ENCODE measurements around the gene CLSTN2.

The CLSTN2 gene

DNA sequence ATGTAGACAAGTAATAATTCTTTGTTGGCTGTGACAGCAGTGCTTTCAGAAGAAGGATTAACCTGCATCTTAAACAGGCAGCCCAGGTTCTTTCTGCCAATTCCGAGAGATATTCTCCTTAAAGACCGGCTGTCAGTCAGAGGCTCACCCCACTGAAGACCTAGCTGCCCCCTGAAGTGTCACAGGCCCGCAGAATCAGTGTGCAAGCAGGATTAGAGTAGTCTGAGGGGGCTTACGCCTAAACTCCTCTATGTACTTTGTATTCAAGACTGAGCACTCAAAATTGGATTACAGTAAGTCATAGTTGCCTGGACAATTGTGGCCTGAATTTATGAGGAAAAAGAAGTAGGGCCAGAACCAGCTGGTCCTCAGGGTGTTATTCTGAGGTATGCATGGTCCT lies 342.9 kb downstream of the CLSTN2 start:
- no peaks in the 10 kb centered on the region for H3K36me3 ChIP-seq (ENCODE audit: insufficient read depth, low read length)
- no peaks in the 10 kb centered on the region for H3K9me3 ChIP-seq (ENCODE audit: low read length)

DNA sequence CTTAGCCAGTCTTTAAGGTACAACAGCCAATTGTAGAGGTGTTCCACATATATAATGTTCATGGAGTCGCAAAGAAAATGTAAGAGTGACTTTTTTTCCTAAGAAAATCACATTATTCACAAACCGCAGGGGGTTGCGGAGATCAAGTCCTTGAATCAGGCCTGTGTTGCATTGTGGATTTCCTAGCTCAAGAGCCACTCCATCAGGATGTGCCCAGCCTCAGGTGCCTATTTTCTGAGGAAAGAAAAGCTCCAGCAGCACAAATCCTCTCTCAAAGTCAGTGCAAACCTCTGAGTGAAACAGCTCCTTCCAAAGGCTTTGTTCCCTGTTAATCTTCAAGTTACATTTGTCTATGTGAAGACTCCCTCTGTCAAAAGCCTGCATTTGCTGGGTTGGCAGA lies 349.4 kb downstream of the CLSTN2 start:
- H3K36me3 ChIP-seq (ENCODE audit: insufficient read depth, low read length) = no peaks in the 10 kb centered on the region
- H2AFZ ChIP-seq (ENCODE audit: low read depth, low read length) = no peak overlapping the region
- no peaks in the 10 kb centered on the region for H3K4me1 ChIP-seq (ENCODE audit: insufficient read depth, low read length)
- H3K27me3 ChIP-seq (ENCODE audit: insufficient read depth, low read length) = no peaks in the 10 kb centered on the region
- no peak overlapping the region for H3K4me3 ChIP-seq (ENCODE audit: low read length)
- H3K9me3 ChIP-seq (ENCODE audit: low read length) = no peaks in the 10 kb centered on the region

More for the DNA sequence above, 342.9 kb downstream of the CLSTN2 start:
- no peaks in the 10 kb centered on the region for H3K27me3 ChIP-seq (ENCODE audit: insufficient read depth, low read length)
- H2AFZ ChIP-seq (ENCODE audit: low read depth, low read length) = no peak overlapping the region
- H3K4me3 ChIP-seq (ENCODE audit: low read length) = no peak overlapping the region
- no peaks in the 10 kb centered on the region for H3K4me1 ChIP-seq (ENCODE audit: insufficient read depth, low read length)

DNA sequence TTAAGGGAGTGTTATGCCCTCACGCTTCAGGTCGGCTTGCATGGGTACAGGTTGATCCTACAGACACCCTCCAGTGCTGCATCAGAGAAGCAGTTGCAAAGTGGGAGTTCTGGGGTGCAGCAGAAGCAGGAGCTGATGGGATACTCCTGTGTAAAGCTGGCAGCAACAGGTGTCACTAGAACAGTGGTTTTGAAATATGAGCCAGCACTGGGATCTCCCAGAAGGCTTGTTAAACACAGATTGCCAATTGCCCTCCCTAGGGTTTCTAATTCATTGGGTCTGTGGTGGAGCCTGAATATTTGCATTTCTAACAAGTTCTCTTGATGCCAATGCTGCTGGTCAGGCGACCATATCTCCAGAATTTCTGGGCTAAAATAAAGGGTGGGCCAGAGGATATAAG lies 350.4 kb downstream of the CLSTN2 start:
- no peaks in the 10 kb centered on the region for H3K27me3 ChIP-seq (ENCODE audit: insufficient read depth, low read length)
- H3K36me3 ChIP-seq (ENCODE audit: insufficient read depth, low read length) = no peaks in the 10 kb centered on the region
- no peak overlapping the region for H3K4me3 ChIP-seq (ENCODE audit: low read length)
- H3K9me3 ChIP-seq (ENCODE audit: low read length) = no peaks in the 10 kb centered on the region
- no peak overlapping the region for H2AFZ ChIP-seq (ENCODE audit: low read depth, low read length)
- H3K4me1 ChIP-seq (ENCODE audit: insufficient read depth, low read length) = no peaks in the 10 kb centered on the region

- Histone ChIP-seq H3K4me3 (ENCODE audit: low read length) (no peak overlapping the region), H3K36me3 (ENCODE audit: insufficient read depth, low read length) (no peaks in the 10 kb centered on the region), H3K9me3 (ENCODE audit: low read length) (no peaks in the 10 kb centered on the region), H3K27me3 (ENCODE audit: insufficient read depth, low read length) (no peaks in the 10 kb centered on the region), H3K4me1 (ENCODE audit: insufficient read depth, low read length) (no peaks in the 10 kb centered on the region), H2AFZ (ENCODE audit: low read depth, low read length) (no peak overlapping the region)
Observed at GRCh38 chr3:140288595-140288994, 353.6 kb downstream of the CLSTN2 start.

- H2AFZ ChIP-seq (ENCODE audit: low read depth, low read length) = no peak overlapping the region
- H3K4me1 ChIP-seq (ENCODE audit: insufficient read depth, low read length) = no peaks in the 10 kb centered on the region
- no peaks in the 10 kb centered on the region for H3K27me3 ChIP-seq (ENCODE audit: insufficient read depth, low read length)
- H3K36me3 ChIP-seq (ENCODE audit: insufficient read depth, low read length) = no peaks in the 10 kb centered on the region
- no peaks in the 10 kb centered on the region for H3K9me3 ChIP-seq (ENCODE audit: low read length)
- H3K4me3 ChIP-seq (ENCODE audit: low read length) = no peak overlapping the region
Observed at GRCh38 chr3:140290105-140290504, 355.1 kb downstream of the CLSTN2 start.

- H3K36me3 ChIP-seq (ENCODE audit: insufficient read depth, low read length) = no peaks in the 10 kb centered on the region
- H3K9me3 ChIP-seq (ENCODE audit: low read length) = no peaks in the 10 kb centered on the region
- no peaks in the 10 kb centered on the region for H3K27me3 ChIP-seq (ENCODE audit: insufficient read depth, low read length)
- no peaks in the 10 kb centered on the region for H3K4me1 ChIP-seq (ENCODE audit: insufficient read depth, low read length)
- no peak overlapping the region for H2AFZ ChIP-seq (ENCODE audit: low read depth, low read length)
- H3K4me3 ChIP-seq (ENCODE audit: low read length) = no peak overlapping the region
Observed at GRCh38 chr3:140292170-140292569, 357.2 kb downstream of the CLSTN2 start.

DNA sequence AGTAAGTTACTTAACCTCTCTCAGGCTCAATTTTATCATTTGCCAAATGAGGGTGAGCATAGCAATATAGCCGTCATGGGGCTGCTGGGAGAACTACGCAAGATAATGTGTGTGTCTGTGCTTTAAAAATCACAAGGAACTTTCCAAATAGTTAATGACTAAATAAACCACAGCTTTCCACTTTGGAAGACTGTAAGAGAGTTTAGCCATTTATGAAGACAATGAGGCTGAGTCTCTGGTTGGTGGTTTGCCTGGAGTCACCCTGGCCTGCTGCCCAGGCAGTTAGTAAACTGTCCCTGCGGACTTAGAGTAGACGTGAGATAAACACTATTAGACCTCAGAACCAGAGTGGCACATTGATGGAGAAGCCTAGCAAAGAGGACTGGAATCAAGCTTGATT lies 357.7 kb downstream of the CLSTN2 start:
- H3K36me3 ChIP-seq (ENCODE audit: insufficient read depth, low read length) = no peaks in the 10 kb centered on the region
- no peaks in the 10 kb centered on the region for H3K4me1 ChIP-seq (ENCODE audit: insufficient read depth, low read length)
- no peaks in the 10 kb centered on the region for H3K27me3 ChIP-seq (ENCODE audit: insufficient read depth, low read length)
- H3K4me3 ChIP-seq (ENCODE audit: low read length) = no peak overlapping the region
- H3K9me3 ChIP-seq (ENCODE audit: low read length) = no peaks in the 10 kb centered on the region
- H2AFZ ChIP-seq (ENCODE audit: low read depth, low read length) = no peak overlapping the region

DNA sequence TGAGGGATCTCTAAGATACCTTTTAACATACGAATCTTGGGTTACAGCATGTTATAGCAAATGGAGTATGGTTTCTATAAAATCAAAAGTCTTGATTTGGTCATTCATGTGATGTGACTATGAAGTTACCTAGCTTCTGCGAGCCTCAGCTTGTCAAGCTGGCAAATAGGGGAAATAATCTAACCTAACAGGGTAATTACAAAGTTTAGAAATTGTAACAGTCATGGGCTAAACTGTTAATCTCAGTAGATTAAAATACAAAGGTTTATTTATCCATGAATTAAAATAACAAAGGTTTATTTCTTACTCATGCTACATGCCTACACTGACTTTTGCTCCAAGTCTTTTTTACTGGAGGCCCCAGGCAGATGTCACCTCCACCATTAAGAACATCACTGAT lies 359.1 kb downstream of the CLSTN2 start:
- no peak overlapping the region for H2AFZ ChIP-seq (ENCODE audit: low read depth, low read length)
- H3K36me3 ChIP-seq (ENCODE audit: insufficient read depth, low read length) = no peaks in the 10 kb centered on the region
- no peaks in the 10 kb centered on the region for H3K4me1 ChIP-seq (ENCODE audit: insufficient read depth, low read length)
- no peaks in the 10 kb centered on the region for H3K9me3 ChIP-seq (ENCODE audit: low read length)
- H3K4me3 ChIP-seq (ENCODE audit: low read length) = no peak overlapping the region
- H3K27me3 ChIP-seq (ENCODE audit: insufficient read depth, low read length) = no peaks in the 10 kb centered on the region

DNA sequence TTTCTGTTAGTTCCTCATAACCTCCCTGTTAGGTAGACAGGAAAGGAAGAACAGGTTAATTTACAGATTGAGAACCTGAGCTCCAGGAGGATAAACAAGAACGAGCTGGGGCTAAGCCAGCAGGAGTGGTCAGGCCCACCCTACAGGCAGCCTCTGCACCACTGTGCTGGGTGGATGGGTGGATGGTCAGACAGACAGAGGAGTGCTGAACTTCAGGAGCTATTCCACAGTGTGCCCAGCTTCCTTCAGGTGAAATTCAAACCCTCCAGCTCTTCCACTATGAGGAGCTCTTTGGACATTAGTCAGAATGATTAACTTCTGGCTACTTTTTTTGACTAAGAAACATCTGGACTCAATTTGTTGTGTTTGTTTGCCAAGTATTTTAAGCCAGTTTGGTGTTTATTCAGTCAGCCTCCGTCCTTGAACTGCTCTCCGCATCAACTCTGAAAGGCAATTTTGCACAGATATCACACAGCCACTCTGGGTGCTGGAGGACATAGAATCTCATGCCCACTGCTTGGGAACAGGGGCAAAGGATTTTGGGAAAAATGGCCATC lies 361.9 kb downstream of the CLSTN2 start:
- no peaks in the 10 kb centered on the region for H3K27me3 ChIP-seq (ENCODE audit: insufficient read depth, low read length)
- no peaks in the 10 kb centered on the region for H3K9me3 ChIP-seq (ENCODE audit: low read length)
- no peak overlapping the region for H3K4me3 ChIP-seq (ENCODE audit: low read length)
- H2AFZ ChIP-seq (ENCODE audit: low read depth, low read length) = no peak overlapping the region
- no peaks in the 10 kb centered on the region for H3K36me3 ChIP-seq (ENCODE audit: insufficient read depth, low read length)
- H3K4me1 ChIP-seq (ENCODE audit: insufficient read depth, low read length) = no peaks in the 10 kb centered on the region

GRCh38 chr3:140298043-140298442 lies 363.1 kb downstream of the CLSTN2 start:
- Histone ChIP-seq H3K4me3 (ENCODE audit: low read length) (no peak overlapping the region), H3K36me3 (ENCODE audit: insufficient read depth, low read length) (no peaks in the 10 kb centered on the region), H3K27me3 (ENCODE audit: insufficient read depth, low read length) (no peaks in the 10 kb centered on the region), H3K4me1 (ENCODE audit: insufficient read depth, low read length) (no peaks in the 10 kb centered on the region), H2AFZ (ENCODE audit: low read depth, low read length) (no peak overlapping the region), H3K9me3 (ENCODE audit: low read length) (no peaks in the 10 kb centered on the region)

DNA sequence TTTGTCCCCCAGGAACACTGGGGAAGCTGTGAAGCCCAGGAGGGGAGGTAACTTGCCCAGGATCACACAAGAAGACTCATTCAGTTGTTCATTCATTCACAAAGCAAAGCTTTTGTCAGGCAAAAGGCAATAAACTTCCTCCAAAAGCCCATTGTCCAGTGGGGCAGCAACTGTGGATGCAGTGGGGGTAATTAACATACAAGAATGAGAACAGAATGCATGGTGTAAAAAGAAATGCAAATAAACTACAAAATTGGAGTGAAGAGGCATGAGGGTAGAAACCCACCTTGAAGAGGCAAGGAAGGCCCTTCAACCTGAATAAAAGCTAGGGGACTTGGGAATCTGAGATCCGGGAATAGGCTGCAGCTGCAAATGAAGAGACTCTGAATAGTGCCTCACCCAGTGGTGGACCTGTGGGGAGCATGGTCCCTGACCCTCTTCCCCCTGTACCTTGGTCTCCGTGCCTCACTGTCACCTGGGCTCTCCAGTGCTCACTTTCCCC lies 363.6 kb downstream of the CLSTN2 start:
- H2AFZ ChIP-seq (ENCODE audit: low read depth, low read length) = no peak overlapping the region
- no peaks in the 10 kb centered on the region for H3K27me3 ChIP-seq (ENCODE audit: insufficient read depth, low read length)
- no peaks in the 10 kb centered on the region for H3K9me3 ChIP-seq (ENCODE audit: low read length)
- H3K36me3 ChIP-seq (ENCODE audit: insufficient read depth, low read length) = no peaks in the 10 kb centered on the region
- no peak overlapping the region for H3K4me3 ChIP-seq (ENCODE audit: low read length)
- no peaks in the 10 kb centered on the region for H3K4me1 ChIP-seq (ENCODE audit: insufficient read depth, low read length)

DNA sequence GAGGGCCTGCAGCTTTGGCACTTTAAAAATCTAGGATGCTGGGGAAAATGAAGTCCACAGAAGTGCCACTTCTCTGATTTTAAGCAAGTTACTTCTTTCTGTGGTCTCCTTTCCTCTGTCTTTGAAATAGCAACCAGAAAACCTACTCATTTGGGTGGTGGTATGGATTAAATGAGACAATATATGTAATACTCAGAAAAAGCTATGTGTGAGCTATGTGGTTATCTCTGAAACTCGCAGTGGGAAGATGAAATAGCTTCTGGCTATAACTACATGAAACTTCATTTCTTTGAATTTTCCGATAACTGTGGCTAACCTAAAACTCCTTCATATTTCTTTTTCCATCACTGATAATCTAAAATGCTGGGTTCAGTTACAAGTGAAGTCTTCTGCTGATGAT lies 368.9 kb downstream of the CLSTN2 start:
- Histone ChIP-seq H3K9me3 (ENCODE audit: low read length) (no peaks in the 10 kb centered on the region), H3K4me3 (ENCODE audit: low read length) (no peak overlapping the region), H3K27me3 (ENCODE audit: insufficient read depth, low read length) (no peaks in the 10 kb centered on the region), H2AFZ (ENCODE audit: low read depth, low read length) (no peak overlapping the region), H3K36me3 (ENCODE audit: insufficient read depth, low read length) (no peaks in the 10 kb centered on the region), H3K4me1 (ENCODE audit: insufficient read depth, low read length) (no peaks in the 10 kb centered on the region)

DNA sequence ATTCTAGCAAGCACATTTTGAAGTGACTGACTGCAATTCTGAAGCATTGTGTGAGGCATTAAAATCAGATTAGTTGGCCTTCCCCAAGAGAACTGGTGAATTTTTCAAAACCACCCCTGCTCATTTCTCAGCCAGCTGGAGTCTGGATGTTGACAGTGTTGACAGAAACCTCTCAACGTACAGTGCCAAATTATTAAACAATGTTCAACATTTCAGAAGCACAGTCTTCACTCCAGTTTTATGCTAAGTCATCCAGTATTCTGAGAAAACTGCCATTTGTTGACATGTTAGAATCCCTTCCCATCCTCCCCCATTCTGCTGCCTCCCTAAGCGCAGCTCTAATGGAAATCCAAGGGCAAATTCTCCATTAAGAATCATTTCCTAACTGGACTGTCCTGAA lies 373.6 kb downstream of the CLSTN2 start:
- H3K4me3 ChIP-seq (ENCODE audit: low read length) = no peak overlapping the region
- H3K9me3 ChIP-seq (ENCODE audit: low read length) = no peaks in the 10 kb centered on the region
- H3K4me1 ChIP-seq (ENCODE audit: insufficient read depth, low read length) = no peaks in the 10 kb centered on the region
- H2AFZ ChIP-seq (ENCODE audit: low read depth, low read length) = no peak overlapping the region
- no peaks in the 10 kb centered on the region for H3K36me3 ChIP-seq (ENCODE audit: insufficient read depth, low read length)
- H3K27me3 ChIP-seq (ENCODE audit: insufficient read depth, low read length) = no peaks in the 10 kb centered on the region

DNA sequence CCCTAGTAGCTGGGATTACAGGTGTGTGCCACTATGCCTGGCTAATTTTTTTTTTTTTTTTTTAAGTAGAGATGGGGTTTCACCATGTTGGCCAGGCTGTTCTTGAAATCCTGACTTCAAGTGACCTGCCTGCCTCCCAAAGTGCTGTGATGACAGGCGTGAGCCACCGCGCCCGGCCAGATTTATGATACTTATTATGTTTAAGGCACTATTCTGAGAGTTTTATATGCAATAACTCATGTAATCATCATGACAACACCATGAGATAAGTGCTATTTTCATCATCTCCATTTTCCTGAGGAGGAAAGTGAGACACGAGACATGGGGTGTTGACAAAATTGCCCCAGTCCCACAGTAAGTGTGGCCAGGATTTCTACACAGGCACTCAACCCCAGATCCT lies 376.4 kb downstream of the CLSTN2 start:
- Histone ChIP-seq H3K4me1 (ENCODE audit: insufficient read depth, low read length) (no peaks in the 10 kb centered on the region), H3K27me3 (ENCODE audit: insufficient read depth, low read length) (no peaks in the 10 kb centered on the region), H2AFZ (ENCODE audit: low read depth, low read length) (no peak overlapping the region), H3K4me3 (ENCODE audit: low read length) (no peak overlapping the region), H3K36me3 (ENCODE audit: insufficient read depth, low read length) (no peaks in the 10 kb centered on the region), H3K9me3 (ENCODE audit: low read length) (no peaks in the 10 kb centered on the region)

Measured in neuron (in vitro differentiated cells).